ENCODE results near the gene CCDC71. TPM values are rescaled to one million over a fixed set of nuclear protein-coding genes. Genes with fewer than 3 reads are reported as not detected.

The CCDC71 gene
- 20.7 TPM for total RNA-seq

DNA sequence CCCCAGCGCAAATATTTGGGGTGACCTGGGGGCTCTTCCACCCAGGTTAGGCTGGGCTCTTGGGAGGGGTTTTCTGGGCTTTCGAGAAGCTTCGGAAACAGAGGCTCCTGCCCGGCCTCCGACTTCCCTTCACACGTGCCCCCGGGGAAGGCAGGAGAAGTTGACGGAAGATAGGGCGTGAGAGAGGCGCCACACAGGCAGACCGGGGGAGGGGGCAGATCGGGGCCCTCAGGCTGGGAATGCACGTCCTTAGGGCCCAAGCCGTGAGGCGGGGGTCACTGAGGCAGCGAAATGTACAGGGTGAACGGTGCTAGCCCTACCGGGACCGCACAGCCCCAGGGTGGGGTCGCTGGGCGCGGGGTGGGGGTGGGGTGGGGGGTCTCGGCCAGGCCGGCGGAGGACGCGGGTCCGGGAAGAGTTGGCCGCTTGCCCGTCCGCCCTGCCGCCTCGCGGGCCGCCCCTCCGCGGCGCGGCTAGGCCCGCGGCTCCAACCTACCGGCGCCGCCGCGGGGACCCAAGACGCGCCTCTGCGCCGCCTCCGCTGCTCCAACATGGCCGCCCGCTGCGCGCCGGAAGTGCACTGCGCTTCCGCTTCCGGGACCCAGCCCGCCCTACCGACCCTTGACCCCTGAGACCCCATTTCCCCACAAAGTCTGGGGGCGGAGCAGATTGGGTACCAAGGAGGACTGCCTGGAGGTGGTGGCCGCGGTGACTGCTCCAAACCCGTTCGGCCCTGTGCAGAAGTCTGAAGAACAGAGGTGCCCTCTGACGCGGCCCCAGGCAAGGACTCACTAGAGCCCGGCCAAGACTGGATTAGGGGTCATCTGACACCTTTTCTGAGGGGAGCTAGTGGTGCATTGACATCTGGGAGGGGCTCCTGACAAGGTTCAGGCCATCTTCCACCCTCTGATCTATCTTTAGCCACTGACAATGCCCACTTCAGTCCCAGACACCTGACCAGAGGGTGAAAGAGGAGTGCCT is at the start of gene CCDC71:
CCDC71 (minus strand) TSS at position 561 of the 981 bp plus-strand sequence. CDS start 2,123 bp downstream, outside the sequence.
- ATAC-seq (peak; percentile 83), DNase-seq (ENCODE audit: low spot score) (peak; percentile 87)
- intact Hi-C loops (cut with DNase I) = no loop called here

DNA sequence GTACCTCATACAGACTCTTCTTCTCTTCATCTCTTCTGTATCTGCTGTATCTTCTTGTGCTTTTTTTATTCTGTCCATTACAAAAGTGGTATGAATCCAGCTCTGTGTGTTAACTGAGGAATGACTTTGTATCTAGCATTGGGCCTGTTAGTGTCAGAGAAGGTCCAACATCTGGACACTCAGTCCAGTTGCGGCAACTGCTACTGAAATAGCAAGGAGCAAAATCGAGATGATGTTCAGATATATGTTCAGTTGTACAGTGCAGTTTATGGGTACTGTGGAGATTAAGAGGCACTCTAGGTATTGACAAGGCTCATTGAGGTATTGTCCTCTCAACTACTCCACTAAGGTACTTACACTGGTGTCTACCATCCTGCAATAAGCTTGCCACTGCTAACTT is 47.9 kb upstream of the CCDC71 start:
- intact Hi-C loops (cut with DNase I) = no loop called here
- ATAC-seq = no peak
- no peak for DNase-seq (ENCODE audit: low spot score)

DNA sequence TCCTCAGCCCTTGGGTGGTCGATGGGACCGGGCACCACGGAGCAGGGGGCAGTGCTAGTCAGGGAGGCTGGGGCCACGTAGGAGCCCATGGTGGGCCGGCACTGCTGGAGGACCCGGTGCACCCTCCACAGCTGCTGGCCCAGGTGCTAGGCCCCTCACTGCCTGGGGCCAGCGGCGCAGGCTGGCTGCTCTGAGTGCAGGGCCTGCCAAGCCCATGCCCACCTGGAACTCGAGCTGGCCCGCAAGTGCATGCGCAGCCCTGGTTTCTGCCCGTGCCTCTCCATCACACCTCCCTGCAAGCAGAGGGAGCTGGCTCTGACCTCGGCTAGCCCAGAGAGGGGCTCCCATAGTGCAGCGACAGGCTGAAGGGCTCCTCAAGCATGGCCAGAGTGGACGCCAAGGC is 47.4 kb upstream of the CCDC71 start:
- ATAC-seq (no peak), DNase-seq (ENCODE audit: low spot score) (peak; percentile 38)
- intact Hi-C loops (cut with DNase I) = no loop called here

DNA sequence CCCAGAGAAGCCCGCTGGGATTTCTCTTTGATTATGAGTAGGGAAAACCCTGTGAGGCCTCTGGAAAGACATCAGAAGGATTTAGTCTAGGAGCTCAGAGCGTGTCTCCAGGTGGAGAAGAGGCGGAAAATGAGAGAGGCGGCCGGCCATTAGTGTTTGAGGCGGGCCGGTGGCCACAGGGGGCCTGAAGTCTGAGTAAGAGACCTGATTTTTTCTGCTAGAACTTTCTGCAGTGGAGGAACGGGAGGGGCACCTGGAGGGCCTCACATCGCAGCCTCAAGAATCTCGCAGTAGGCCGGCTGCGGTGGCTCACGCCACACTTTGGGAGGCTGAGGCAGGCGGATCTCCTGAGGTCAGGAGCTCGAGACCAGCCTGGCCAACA is 33.8 kb upstream of the CCDC71 start:
- ATAC-seq (peak; percentile 35), DNase-seq (ENCODE audit: low spot score) (no peak)
- intact Hi-C loops (cut with DNase I) = no loop called here

DNA sequence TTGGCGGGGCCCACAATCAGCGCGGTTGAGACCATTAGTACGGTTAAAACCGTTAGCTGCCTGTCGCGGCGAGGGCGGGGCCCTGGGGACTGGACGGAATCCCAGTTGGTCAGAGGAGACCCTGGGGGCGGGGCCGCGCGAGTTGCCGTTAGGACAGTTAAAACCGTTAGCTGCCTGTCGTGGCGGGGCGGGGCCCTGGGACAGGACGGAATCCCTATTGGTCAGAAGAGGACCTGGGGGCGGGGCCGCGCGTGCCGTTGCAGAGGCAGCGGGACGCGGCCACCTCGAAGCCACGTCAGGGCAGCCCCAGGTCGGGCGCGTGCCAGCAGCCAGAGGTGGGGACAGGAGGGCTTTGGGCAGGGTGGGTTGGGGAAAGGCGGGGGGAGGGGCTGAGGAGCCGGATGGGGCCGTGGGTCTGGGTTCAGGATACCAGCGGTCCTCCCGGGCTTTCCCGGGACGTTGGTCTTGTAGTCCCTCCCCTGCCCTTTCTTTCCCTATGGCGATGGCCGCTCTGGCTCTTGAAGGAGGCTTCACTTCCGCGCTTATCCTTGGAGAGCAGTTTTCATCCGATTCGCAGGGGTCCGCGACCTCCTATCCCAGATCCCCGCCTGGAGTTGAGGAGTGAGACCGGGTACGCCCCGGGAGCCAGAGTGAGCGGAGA is 33.2 kb upstream of the CCDC71 start:
- peak; percentile 98 for ATAC-seq
- peak; percentile 95 for DNase-seq (ENCODE audit: low spot score)
- intact Hi-C loops (cut with DNase I) = no loop called here

DNA sequence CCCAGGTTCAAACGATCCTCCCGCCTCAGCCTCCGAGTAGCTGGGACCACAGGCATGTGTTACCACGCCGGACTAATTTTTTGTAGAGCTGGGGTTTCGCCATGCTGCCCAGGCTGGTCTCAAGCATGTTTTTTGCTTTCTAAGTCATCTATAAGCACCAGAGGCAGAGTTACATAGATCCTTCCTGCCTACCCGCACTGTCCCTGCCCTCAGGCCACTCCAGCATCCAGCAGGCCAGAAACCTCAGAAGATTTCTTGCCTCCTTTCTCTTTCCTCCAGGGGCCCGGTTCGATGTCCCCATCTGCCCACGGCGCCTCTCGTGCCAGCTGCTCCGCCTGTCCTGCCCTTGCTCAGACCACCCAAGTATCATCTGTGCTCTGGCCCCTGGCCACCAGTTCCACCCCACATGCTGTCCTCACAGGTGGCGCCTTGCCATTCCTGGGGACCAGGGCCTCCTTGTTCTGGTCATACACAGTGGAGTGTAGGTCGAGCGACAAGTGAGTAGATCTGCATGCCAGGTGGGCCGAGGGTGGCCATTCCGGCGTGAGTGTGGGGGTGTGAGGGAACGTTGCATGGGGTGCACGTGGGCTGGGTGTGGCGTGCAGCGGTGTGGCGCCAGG is 32.6 kb upstream of the CCDC71 start:
- intact Hi-C loops (cut with DNase I) = no loop called here
- peak; percentile 62 for DNase-seq (ENCODE audit: low spot score)
- ATAC-seq = peak; percentile 14

DNA sequence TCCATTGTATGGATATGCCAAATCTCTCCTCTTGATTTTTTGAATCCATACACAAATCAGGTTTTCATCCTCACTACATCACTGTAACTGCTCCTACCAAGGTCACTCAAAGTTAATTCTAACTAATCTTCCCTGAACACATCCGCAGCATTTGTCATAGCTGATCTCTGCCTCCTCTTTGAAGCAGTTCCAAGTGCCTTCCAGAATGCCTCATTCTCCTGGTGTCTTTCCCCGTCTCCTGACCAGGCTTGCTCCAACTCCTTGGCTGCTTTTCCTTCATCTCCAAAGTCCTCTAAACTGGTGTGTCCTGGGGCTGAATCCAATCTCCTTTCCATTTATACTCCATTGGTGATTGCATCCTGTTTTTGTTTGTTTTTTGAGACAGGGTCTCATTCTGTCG is 32.0 kb upstream of the CCDC71 start:
- DNase-seq (ENCODE audit: low spot score) (no peak), ATAC-seq (no peak)
- intact Hi-C loops (cut with DNase I) = no loop called here

DNA sequence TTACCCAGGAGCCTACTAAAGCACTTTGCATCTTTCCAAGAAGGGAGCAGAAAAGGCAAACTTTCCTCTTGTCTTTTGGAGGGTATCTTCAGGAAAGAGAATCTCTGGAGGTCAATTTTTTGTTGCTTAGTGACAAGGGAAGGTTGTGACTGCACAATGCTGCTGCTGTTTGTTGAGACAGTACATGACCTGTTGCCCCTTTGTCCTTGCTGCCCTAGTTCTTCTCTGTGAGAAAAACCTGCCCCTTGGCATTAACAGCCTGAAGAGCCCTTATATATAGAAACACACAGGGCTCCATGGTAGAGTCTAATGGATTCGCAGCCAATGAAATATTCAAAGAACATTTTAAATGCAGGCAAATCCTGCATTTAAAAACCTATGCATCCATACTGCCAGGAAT is 25.6 kb upstream of the CCDC71 start:
- ATAC-seq (peak; percentile 65), DNase-seq (ENCODE audit: low spot score) (no peak)
- intact Hi-C loops (cut with DNase I) = no loop called here

DNA sequence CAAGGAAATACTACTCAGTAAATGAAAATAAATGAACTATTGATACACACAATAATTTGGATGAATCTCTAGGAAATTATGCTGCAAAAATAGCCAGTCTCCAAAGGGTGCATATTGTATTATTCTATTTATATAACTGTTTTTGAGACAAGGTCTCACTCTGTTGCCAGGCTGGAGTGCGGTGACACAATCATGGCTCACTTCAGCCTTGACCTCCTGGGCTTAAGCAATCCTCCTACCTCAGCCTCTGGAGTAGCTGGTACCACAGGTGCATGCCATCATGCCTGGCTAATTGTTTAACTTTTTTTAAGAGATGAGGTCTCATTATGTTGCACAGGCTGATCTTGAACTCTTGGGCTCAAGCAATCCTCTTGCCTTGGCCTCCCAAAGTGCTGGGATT is 17.7 kb upstream of the CCDC71 start:
- ATAC-seq (no peak), DNase-seq (ENCODE audit: low spot score) (no peak)
- intact Hi-C loops (cut with DNase I) = no loop called here

DNA sequence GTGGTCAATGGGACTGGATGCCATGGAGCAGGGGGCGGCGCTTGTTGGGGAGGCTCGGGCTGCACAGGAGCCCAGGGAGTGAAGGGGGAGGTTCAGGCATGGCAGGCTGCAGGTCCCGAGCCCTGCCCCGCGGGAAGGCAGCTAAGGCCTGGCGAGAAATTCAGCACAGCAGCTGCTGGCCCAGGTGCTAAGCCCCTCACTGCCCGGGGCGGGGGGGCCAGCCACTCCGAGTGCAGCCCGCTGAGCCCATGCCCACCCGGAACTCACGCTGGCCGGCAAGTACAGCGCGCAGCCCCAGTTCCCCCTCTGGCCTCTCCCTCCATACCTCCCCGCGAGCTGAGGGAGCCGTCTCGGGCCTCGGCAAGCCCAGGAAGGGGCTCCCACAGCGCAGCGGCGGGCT is 16.6 kb upstream of the CCDC71 start:
- intact Hi-C loops (cut with DNase I) = no loop called here
- DNase-seq (ENCODE audit: low spot score) (no peak), ATAC-seq (no peak)

DNA sequence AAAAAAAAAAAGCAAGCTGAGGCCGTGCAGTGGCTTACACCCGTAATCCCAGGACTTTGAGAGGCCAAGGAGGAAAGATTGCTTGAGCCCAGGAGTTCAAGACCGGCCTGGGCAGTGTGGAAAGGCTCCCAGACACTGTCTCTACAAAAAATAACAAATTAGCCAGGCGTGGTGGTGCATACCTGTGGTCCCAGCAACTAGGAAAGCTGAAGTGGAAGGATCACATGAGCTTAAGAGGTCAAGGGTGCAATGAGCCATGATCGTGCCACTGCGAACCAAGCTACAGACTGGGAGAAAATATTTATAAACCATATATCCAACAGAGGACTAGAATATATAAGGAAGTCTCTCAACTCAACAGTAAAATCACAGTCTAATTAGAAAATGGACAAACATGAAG is 15.2 kb upstream of the CCDC71 start:
- intact Hi-C loops (cut with DNase I) = no loop called here
- ATAC-seq = no peak
- no peak for DNase-seq (ENCODE audit: low spot score)

DNA sequence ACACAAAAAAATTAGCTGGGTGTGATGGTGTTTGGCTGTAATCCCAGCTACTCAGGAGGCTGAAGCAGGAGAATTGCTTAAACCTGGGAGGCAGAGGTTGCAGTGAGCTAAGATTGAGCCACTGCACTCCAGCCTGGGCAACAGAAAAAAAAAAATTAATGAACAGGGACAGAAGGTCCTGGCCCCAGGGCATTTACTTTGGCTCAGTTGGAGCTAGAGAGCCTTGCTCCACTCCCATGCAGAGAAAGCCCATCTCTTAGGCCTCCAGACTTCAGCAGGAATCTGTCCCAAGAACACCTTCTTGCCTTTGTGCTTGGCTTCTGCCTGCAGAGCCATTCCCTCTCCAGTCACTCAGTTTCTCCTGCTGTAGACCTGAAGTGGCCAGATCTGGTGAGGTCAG is 14.0 kb upstream of the CCDC71 start:
- no peak for DNase-seq (ENCODE audit: low spot score)
- intact Hi-C loops (cut with DNase I) = no loop called here
- ATAC-seq = no peak

DNA sequence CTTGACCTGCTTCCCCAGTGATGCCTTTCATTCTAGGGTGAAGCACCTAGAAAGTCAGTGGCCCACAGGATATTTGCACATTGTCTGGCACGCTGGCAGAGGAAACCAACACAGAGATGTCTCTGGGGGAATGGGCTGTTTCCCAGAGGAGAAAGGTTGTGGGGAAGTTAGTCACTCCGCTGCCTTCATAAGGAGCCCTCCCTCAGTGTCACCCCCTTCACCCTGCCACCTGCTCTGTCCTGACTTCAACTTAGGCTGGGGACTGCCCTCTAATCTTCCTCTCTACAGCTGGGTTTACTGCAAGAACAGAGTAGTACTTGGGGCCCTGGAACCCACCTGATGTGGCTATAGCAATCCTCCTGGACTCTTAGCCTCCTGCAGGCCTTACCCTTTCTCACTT is 10.9 kb upstream of the CCDC71 start:
- intact Hi-C loops (cut with DNase I) = loop anchor here (10.0 kb wide), 1 partner anchor 278 kb away; no protein-coding TSS in a partner anchor
- no peak for ATAC-seq
- no peak for DNase-seq (ENCODE audit: low spot score)

DNA sequence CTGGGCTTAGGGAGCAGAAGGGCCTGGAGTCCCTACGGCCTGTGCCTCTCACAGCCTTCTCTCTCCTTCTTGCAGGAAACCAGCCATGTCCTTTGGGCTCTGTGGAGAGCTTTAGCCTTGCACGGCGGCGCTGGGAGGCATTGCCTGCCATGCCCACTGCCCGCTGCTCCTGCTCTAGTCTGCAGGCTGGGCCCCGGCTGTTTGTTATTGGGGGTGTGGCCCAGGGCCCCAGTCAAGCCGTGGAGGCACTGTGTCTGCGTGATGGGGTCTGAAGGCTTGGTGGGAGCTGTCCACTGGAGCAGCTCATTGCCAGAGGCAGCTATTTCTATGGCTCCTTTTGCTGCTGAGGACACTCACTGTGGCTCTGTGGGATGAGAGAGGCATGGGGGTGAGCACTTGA is 9.4 kb upstream of the CCDC71 start:
- intact Hi-C loops (cut with DNase I) = loop anchor here (10.0 kb wide), 1 partner anchor 279 kb away; no protein-coding TSS in a partner anchor
- DNase-seq (ENCODE audit: low spot score) (no peak), ATAC-seq (no peak)

DNA sequence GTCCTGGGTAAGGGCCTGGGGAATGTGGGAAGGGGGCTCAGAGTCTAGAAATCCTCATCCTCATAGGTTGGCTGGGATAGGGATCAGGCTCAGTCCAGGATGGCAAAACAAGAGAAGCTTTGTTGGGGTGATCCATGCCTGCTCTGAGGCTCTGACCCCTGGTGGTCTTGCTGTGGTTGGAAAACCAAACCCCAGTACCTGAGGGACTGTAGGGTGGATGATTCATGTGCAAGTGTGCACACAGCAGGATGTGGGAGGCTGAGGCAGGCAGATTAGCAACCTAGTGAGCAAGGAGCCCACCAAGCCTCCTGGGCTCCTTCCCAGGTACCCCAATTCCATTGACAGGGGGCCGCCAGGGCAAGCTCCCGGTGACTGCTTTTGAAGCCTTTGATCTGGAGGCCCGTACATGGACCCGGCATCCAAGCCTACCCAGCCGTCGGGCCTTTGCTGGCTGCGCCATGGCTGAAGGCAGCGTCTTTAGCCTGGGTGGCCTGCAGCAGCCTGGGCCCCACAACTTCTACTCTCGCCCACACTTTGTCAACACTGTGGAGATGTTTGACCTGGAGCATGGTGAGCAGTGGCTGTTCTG is 8.4 kb upstream of the CCDC71 start:
- no peak for DNase-seq (ENCODE audit: low spot score)
- intact Hi-C loops (cut with DNase I) = loop anchor here (10.0 kb wide), 1 partner anchor 280 kb away; no protein-coding TSS in a partner anchor
- ATAC-seq = no peak

DNA sequence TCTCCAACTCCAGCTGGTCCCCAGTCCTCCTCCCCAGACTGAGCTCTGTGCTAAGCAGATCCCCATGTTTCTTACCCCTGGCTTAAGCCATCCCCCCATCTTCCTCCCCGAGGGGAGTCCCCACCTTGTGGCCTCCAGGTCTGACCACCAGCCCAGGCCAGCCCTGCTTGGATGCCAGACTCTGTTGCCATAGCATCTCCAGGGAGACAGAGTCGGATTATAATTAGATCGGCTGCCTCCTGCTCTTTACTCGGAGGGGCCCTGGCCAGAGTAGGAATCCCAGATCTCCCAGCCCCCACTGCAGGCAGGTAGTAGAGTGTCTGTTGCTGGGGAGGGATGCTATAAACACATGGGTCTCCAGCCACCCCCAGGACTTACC is 7.7 kb upstream of the CCDC71 start:
- DNase-seq (ENCODE audit: low spot score) (no peak), ATAC-seq (no peak)
- intact Hi-C loops (cut with DNase I) = loop anchor here (10.0 kb wide), 1 partner anchor 281 kb away; no protein-coding TSS in a partner anchor

DNA sequence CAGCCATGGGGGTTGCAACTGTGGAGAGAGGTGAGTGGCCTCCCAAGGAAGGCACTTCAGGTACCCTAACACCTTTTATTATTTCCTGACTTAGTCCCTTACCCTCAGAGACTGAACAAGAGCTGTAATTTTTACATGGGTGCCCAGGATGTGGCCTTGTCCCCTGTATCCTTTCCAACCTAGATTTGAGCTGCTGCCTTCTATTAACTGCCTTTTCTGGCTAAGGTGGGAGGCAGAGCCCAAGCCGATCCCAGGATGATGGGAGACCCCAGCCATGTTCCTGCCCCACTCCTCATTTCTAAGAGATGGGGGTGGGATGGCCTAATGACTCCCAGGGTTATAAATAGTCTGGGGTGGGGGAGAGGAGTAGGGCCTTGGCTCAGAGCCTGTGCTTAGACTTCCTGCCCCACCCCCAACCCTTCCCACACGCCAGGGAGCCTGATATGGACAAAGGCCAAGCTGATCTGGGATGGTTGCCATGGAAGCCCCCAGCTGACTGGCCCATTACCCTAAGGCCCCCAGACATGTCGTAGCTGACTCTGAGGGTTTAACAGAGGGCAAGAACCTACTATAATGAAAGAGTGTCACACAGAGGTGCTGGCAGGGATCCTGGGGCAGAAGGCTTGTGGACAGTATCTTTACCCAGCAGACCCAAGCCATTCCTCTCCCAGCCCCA is 7.1 kb upstream of the CCDC71 start:
- intact Hi-C loops (cut with DNase I) = loop anchor here (10.0 kb wide), 1 partner anchor 282 kb away; no protein-coding TSS in a partner anchor
- DNase-seq (ENCODE audit: low spot score) = no peak
- ATAC-seq = peak; percentile 5

DNA sequence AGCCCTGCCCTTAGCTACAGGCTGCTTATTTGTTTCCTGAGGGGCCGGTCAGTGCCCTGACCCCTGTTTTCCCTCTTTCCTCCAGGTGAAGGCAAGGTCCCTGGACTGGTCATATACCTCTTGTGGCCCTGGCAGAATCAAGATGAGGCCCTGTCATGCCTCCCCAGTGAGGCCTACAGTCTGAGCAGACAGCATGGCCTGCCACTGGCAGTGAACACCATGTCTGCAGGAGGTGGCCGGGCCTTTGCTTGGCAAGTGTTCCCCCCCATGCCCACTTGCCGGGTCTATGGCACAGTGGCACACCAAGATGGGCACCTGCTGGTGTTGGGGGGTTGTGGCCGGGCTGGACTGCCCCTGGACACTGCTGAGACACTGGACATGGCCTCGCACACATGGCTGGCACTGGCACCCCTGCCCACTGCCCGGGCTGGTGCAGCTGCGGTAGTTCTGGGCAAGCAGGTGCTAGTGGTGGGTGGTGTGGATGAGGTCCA is 6.5 kb upstream of the CCDC71 start:
- intact Hi-C loops (cut with DNase I) = loop anchor here (10.0 kb wide), 1 partner anchor 282 kb away; no protein-coding TSS in a partner anchor
- ATAC-seq (no peak), DNase-seq (ENCODE audit: low spot score) (no peak)
